ENCODE measurements around the gene KCNE2.
"Not testable (repeated sequence)": the region's sequence is repeated elsewhere in the genome, so short reads cannot be mapped to it uniquely, and the experiment has no call there.

The KCNE2 gene

DNA sequence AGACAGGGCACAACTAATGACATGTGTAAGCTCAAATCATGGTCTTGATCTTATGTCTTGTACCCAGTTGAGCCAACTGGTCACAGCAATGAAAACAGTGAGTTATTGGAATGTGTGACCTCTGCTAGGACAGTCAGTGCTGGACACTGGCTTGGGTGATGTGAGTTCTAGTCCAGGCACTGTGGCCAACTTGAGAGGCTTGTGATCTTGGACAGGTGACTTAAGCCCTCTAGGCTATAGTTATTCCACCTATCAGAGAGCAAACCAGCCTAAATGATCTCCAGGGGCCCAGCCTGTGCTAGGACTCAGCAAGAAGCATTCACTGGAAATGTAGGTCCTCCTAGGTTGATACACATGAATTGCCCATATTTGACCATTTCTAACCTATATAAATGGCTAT, 1.1 kb downstream of the KCNE2 start:
- H3K4me3 ChIP-seq (ENCODE audit: control insufficient read depth, low read depth, low read length) = no peak overlapping the region
- DNase-seq (ENCODE audit: low read depth) = no peak
- TF ChIP-seq, protein P1, sequence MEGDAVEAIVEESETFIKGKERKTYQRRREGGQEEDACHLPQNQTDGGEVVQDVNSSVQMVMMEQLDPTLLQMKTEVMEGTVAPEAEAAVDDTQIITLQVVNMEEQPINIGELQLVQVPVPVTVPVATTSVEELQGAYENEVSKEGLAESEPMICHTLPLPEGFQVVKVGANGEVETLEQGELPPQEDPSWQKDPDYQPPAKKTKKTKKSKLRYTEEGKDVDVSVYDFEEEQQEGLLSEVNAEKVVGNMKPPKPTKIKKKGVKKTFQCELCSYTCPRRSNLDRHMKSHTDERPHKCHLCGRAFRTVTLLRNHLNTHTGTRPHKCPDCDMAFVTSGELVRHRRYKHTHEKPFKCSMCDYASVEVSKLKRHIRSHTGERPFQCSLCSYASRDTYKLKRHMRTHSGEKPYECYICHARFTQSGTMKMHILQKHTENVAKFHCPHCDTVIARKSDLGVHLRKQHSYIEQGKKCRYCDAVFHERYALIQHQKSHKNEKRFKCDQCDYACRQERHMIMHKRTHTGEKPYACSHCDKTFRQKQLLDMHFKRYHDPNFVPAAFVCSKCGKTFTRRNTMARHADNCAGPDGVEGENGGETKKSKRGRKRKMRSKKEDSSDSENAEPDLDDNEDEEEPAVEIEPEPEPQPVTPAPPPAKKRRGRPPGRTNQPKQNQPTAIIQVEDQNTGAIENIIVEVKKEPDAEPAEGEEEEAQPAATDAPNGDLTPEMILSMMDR (IDR thresholded peaks at IDR 0.05; ENCODE audit: control insufficient read depth, insufficient read depth, low read depth, low read length, missing control alignments) = no peak

DNA sequence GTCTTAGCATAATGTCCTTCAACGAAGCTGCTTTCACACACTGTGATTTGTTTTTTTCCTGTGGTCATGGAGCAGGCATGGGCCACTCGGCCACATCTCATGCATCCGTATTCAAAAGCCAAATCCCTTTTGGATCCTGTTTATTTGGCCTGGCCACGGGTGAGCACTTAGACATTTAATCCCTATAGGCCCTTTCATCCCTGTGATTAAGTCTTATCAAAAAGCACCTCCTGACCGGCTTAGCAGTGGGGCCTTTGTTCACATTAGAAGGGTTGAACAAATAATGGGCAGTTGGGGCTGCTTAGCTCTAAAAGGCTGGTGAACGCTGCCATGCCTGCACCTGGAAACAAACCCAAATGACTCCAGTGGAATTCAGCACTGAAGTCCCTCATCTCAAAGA, 2.0 kb downstream of the KCNE2 start:
- no peak overlapping the region for H3K4me3 ChIP-seq (ENCODE audit: control insufficient read depth, low read depth, low read length)
- TF ChIP-seq, protein P1 (IDR thresholded peaks at IDR 0.05; ENCODE audit: control insufficient read depth, insufficient read depth, low read depth, low read length, missing control alignments) = no peak
- DNase-seq (ENCODE audit: low read depth) = no peak

DNA sequence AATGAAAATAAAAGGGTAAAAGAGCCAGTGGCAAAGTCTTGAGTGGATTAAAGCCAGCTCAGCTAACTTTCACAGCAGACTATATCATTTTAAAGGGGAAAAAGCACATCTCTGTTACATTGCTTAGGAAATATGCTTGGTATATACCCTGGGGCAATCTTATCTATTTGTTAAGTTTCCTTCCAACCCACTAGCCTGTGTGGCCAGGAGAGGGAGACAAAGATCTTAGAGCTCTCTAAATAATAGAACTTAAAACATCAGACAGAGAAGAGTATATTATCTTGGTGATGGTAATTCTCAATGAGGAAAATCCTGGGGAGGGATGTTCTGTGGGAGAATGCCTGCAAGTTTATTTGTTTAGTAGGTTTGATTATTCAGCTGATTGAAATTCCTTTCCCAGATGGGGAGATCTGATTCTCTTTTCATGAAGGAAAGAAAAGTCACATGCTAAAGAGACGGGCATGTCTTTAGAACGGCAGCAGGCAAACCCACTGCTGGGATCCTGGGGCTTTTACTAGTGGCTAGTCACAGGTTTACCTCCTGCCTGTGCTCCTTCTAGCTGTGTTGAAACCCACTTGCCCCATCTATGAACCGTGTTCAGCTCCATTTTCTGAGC, 3.6 kb downstream of the KCNE2 start:
- peak; percentile 83 for DNase-seq (ENCODE audit: low read depth)
- no peak overlapping the region for H3K4me3 ChIP-seq (ENCODE audit: control insufficient read depth, low read depth, low read length)
- TF ChIP-seq, protein P1 (IDR thresholded peaks at IDR 0.05; ENCODE audit: control insufficient read depth, insufficient read depth, low read depth, low read length, missing control alignments) = peak; percentile 77

DNA sequence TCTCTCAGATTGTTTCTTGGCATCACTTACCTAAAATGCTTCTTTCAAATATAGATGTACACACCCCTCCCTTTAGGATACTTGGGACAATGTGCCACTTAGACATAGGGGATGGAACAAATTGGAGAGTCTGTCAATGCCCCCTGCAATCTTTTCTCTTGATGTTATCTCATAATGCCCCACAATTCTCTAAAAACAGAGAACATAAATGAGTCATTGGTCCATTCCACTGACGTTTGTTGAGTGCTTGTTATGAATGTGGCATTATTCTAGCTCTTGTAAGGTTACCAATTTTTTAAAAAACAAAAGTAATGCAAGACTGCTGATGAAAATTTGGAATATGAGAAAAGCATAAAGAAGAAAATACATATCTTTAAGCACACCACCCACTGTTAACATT, 5.9 kb downstream of the KCNE2 start:
- TF ChIP-seq, protein P1 (IDR thresholded peaks at IDR 0.05; ENCODE audit: control insufficient read depth, insufficient read depth, low read depth, low read length, missing control alignments) = no peak
- no peak overlapping the region for H3K4me3 ChIP-seq (ENCODE audit: control insufficient read depth, low read depth, low read length)

DNA sequence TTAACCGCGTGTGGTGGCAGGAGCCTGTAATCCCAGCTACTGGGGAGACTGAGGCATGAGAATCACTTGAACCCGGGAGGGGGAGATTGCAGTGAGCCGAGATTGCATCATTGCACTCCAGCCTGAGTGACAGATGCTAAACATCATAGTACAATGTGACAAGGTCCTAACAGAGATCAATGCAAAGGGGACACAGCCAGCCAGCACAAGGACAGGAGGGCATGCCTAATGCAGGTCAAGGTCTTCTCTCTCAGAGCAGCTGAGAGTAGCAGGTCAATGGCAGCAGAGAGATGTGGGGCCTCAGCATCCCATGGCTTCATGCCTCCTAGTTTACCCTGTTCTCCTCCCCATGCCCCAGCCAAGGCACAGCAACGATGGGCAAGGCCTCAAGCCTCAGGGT, 8.5 kb downstream of the KCNE2 start:
- TF ChIP-seq, protein P1 (IDR thresholded peaks at IDR 0.05; ENCODE audit: control insufficient read depth, insufficient read depth, low read depth, low read length, missing control alignments) = no peak

More for the DNA sequence above, 5.9 kb downstream of the KCNE2 start:
- no peak for DNase-seq (ENCODE audit: low read depth)

DNA sequence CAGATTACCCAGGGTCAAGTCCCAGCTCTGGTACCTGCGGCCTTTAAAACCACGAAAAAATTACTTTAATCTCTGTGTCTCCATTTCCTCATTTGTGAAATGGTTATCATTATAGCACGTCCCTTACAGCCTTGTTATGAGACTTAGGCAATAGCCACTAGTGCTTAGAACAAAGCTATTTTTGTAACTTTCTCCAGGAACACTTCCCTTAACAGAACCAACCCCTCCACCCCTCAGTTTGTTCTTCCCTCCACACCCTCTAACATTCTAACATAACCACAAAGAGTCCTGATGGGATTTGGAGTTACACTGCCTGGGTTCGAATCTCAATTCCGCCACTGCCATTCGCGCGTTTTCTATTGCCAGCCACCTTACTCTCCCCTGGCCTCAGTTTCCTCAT, 10.7 kb downstream of the KCNE2 start:
- not testable (repeated sequence) for DNase-seq (ENCODE audit: low read depth); H3K4me3 ChIP-seq (ENCODE audit: control insufficient read depth, low read depth, low read length)

More for the DNA sequence above, 8.5 kb downstream of the KCNE2 start:
- DNase-seq (ENCODE audit: low read depth) = no peak
- H3K4me3 ChIP-seq (ENCODE audit: control insufficient read depth, low read depth, low read length) = no peak overlapping the region

DNA sequence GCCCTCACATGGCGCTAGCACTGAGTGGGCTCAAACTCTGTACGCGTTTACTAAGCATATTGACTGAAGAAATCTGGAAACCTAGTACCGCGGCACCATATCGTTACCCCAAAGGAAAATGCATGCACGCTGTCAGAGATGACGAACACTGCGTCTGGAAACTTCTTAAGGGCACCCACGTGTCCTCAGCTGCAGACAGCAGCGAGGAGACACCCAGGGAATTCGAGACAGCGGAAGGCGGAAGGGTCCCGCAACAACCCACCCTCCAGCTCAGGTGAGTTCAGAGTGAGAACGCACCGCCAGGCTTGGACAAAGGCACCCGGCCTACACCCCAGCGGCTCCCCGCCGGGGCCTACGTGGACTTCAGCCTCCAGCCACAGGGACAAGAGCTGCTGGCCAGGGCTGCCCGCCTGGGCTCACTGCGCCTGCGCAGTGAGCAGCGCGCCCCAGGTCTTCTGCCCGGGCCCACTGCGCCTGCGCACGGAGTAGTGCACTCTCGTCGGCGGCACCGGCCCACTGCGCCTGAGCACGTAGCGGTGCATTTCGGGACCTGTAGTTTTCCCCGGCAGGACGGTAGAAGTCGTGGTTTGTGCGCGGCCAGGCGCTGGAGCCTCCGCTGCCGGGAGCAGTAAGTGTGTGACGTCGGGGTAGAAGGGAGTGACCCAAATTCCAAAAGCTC, 11.3 kb downstream of the KCNE2 start, which contains the start of gene SMIM11:
TSS of gene SMIM11 (plus strand) at position 568 of the 679 bp plus-strand sequence. CDS start 3,998 bp downstream, outside the sequence.
- H3K4me3 ChIP-seq (ENCODE audit: control insufficient read depth, low read depth, low read length); DNase-seq (ENCODE audit: low read depth): not testable (repeated sequence)

DNA sequence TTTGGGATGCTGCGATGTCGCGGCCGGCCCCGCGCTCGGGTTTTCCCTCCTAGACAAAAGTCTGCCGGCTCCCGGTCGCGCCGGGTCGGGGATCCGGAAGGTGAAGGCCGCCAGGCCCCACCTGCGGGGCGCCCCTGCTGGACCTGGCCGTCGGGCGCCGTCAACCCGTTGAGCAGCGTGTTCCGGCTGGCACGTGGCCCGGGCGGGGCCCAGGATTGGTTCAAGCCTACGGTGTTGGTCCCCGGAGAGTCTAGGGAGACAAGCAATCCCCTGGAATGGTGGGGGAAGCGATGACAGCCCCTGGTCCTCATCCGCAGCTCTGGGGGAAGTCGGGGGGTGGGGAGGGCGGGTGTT, 11.8 kb downstream of the KCNE2 start:
- not testable (repeated sequence) for DNase-seq (ENCODE audit: low read depth); H3K4me3 ChIP-seq (ENCODE audit: control insufficient read depth, low read depth, low read length)

DNA sequence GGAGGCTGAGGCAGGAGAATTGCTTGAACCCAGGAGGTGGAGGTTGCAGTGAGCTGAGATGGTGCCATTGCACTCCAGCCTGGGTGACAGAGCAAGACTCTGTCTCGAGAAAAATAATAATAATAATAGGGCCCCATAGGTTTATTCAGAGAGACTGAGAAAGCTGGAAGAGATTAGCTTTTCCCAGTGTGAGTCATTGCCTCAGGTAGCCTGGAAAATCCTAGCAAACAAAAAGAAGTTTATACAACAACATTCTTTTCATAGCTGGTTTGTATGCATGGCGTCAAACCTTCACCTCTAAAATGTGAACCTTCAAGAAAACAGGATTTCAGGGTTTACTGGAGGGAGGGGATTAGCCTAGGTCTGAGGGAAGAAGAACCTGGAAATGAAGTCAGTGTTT, 19.3 kb downstream of the KCNE2 start:
- H3K4me3 ChIP-seq (ENCODE audit: control insufficient read depth, low read depth, low read length) = not testable (repeated sequence)

DNA sequence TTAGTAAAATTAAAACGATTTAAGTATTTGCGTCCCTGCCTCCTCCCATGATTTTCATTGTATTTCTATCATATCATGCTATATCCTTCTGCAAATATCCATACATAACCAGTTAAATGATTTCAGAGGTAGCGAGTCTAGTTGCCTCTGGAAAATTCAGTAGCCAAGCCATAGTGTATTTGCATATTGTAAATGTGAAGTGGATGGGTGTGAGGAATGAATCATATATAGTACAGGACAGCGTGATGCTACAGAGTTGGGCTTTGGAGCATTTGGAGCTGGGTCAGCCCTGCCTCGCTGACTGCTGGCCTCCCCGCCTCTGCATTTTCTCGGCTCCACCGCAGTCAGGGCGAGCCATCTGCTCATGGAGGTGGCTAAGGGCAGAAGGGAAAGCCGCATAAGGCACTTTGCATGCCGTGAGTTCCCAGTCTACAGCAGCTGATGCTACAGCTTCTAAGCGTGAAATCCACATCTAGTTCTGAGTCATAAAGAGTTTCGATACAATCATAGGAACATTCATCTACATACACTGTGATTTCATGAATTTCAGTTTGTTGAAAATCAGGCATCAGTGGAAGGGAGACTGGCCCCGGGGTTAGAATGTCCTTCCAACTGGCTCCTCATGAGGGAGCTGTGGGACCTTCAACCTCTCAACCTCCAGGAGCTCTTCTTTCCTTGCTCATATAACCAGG, 20.1 kb downstream of the KCNE2 start:
- not testable (repeated sequence) for H3K4me3 ChIP-seq (ENCODE audit: control insufficient read depth, low read depth, low read length); DNase-seq (ENCODE audit: low read depth)

More for the DNA sequence above, 19.3 kb downstream of the KCNE2 start:
- not testable (repeated sequence) for DNase-seq (ENCODE audit: low read depth)

DNA sequence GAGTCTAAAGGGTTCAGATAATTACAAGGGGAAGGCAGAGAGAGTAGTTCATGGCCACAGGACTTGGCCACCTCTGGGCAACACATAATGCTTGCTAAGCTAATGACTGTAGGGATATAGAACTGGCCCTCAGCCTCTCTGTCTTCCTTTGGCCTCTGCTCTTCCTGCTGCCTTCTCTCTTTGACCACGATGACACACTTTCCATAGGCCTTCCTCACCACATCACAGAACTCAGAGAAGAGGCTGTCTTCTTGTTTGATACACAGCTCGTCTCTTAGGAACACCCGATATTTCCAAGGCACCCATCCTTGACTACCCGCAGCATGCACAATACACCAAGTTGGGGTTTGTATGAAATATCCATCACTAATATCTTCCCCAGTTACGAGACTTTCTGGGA, 36.7 kb downstream of the KCNE2 start:
- not testable (repeated sequence) for DNase-seq (ENCODE audit: low read depth); H3K4me3 ChIP-seq (ENCODE audit: control insufficient read depth, low read depth, low read length)

DNA sequence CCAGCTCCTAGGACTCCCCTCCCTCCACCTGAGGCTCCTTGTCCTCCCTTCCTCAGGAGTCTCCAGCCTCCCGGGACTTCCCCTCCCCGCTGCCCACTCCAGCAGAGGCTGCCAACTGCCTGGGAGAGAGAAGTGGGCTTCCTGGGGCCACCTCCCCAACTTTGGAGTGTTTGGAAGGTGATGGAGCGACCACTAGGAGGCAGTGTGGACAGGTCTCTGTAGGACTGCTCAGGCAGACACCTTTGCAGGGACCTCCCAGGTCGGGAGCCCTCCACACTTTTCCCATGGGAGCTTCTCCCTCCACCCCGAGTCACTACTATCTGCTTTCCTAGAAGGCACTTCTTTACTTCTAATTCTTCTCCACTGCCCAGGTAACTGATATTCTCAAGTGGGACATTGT, 40.9 kb downstream of the KCNE2 start:
- H3K4me3 ChIP-seq (ENCODE audit: control insufficient read depth, low read depth, low read length); DNase-seq (ENCODE audit: low read depth): not testable (repeated sequence)

Measured in AG09309 (cell line).